NCI-H2029 (cell line): ENCODE results near the gene MAP1LC3C.
A peak's percentile ranks its signal among the peaks of the same experiment; 100 is the strongest.

Experiments
- DNase-seq: peaks from one replicate; lab custom pipeline; 2025; lab: John Stamatoyannopoulos, UW

MAP1LC3C gene

DNA sequence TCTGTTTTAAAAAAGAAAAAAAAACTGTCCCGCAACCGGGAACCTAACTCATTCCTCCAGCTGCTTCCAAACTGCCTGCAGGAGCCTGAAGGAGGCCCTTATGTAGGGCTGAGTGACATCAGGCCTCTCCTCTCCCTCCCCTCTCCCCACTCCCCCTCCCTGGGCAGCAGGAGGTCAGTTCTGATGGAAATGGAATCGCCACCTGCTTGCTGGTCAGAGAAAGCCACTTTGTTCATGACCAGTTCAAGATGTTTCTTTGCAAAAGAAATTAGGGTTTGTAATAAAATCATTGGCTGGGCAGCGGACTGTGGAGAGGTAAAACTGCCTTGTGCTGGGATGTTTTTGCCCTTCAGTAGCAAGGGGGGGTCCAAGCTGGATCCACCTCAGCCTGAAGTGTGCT is at the start of gene MAP1LC3C:
MAP1LC3C (minus strand) TSS at position 73 of the 400 bp plus-strand sequence. CDS start 90 bp downstream, outside the sequence.
- no peak for DNase-seq

GRCh38 chr1:242043165-242043564 is 44.3 kb upstream of the MAP1LC3C start:
- DNase-seq: no peak

DNA sequence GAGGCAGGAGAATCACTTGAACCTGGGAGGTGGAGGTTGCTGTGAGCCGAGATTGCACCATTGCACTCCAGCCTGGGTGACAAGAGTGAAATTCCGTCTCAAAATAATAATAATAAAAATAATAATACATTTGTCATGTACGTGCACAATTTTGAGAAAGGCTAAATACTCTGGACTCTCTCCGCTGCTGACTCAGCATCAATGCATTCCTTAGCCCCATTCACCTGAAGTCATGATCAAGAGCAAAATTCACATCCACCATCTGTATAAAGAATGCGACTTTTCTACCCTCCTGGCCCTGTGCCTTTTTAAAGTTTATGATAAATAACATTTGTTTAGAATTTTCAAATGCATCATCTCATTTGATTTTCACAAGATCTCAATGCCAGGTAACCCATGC is 35.5 kb upstream of the MAP1LC3C start:
- no peak for DNase-seq

DNA sequence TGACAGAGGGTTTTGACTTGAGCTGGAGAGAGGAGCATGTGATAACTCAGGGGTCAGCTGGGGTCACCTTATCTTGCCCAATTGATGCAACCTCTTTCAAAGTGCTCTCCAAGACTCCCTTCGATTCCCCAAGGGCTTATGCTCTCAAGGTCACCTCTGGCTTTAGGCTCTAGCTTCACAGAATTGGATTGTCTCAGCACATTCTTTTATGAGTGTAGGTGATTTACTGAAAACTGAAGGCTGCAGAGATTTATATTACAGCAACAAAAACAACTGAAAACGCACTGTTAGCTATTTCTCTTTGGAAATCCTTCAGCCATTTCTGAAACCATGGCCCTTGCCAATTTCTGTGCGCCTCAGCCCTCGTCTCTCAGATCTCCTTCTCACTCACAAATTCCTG is 34.5 kb upstream of the MAP1LC3C start:
- no peak for DNase-seq

DNA sequence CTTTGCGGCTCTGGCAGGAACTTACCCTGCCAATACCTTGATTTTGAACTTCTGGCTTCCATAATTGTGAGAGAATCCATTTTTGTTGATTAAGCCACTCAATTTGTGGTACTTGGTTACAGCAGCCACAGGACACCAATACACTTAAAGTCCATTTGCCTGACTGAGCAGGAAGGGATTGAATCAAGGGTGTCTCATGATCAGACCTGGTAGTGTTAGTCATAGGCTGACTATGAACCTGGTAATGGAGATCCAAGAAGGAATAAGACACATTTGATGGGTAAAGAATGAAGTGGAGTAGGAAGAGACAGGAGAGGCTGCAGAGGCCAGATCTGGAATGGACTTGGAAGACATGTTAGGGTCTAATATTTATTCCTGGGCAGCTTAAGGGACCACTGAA is 31.2 kb upstream of the MAP1LC3C start:
- DNase-seq: no peak

DNA sequence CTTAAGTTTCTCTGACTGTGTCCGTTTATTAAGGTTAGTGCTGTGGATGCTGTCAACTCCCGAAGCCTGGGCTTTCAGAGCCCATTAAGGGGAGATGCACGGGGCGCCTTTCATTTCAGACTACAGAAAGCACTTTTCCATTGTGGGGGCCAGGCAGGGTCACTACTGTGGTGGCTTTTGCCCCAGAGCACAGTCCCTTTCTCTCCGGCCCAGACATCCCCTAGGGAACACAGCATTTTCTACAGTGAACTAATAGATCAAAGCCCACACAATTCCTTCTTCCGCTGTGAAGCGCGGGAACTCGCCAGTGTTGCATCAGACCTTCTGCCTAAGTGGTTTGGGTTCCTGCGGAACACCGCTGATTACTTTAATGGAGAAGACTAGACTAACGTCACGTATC is 26.8 kb upstream of the MAP1LC3C start:
- no peak for DNase-seq

DNA sequence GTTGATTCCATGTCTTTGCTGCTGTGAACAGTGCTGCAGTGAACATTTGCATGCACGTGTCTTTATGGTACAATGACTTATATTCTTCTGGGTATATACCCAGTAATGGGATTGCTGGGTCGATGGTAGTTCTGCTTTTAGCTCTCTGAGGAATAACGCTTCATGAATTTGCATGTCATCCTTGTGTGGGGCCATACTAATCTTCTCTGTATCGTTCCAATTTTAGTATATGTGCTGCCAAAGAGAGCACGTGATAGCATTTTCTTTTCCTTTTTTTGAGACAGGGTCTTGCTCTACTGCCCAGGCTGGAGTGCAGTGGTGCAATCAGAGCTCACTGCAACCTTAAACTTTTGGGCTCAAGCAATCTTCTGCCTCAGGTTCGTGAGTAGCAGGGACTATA is 24.9 kb upstream of the MAP1LC3C start:
- no peak for DNase-seq

GRCh38 chr1:242019018-242019417 is 20.1 kb upstream of the MAP1LC3C start:
- DNase-seq: no peak

- DNase-seq: peak; percentile 23
These were observed 18.8 kb upstream of the MAP1LC3C start for GRCh38 chr1:242017580-242018233.

GRCh38 chr1:242016479-242016878 is 17.6 kb upstream of the MAP1LC3C start:
- DNase-seq: no peak

DNA sequence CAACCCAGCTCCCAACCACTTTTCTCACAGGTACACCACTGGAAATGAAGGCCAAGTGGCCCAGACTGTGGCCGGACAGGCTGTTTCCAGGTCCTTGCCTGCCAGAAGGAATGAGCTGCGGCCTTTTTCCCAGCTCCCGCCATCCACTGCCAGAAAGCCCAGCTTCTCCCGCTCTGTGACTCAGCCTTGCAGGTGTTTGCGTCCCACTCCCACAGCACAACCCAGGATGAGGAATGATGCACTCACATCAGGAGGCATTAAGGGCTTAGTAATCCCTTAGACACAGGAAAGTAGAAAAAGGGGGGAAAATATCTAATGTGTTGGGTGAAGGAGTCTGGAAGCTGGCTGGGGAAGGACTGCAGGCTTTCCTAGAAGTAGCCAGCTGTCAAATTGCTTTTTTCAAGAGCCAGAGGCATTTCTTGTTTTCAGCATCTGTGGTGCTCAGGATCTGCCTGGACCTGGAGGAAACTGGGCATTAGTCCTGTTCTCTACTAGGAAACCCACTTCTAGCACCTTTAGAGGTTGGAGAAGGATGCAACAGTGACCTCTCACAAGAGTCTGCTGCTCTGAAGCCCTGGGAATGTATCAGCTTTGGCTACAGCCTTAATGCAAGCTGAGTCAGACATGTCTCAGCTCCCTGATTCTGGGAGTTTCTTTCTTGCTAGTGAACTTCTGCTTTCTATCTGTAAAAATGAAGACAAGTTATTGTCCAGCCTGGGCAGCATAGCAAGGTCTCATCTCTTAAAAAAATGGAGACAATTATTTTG is 13.2 kb upstream of the MAP1LC3C start:
- no peak for DNase-seq

- no peak for DNase-seq
These were observed 10.1 kb upstream of the MAP1LC3C start for GRCh38 chr1:242008826-242009495.

DNA sequence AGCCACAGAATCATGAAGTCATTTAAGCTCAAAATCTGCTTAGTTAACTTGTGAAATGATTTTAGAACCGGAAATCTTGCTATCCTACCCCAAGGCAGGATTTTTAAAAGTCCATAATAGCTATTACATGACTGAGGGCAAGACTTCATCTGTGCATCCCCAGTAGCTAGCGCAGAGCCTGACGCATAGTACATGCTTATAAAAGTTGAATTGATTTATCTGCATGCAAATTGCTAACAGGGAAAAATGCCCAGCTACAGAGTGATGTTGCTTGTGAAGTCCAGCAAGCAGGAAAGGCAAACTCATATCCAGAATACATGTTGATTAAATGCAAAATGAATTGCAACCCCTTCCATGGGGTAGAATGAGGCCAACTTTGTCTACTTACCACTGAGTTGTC is 8.1 kb upstream of the MAP1LC3C start:
- DNase-seq: no peak

GRCh38 chr1:242005866-242006535 is 7.1 kb upstream of the MAP1LC3C start:
- DNase-seq: no peak

GRCh38 chr1:242004751-242005495 is 6.0 kb upstream of the MAP1LC3C start:
- no peak for DNase-seq

DNA sequence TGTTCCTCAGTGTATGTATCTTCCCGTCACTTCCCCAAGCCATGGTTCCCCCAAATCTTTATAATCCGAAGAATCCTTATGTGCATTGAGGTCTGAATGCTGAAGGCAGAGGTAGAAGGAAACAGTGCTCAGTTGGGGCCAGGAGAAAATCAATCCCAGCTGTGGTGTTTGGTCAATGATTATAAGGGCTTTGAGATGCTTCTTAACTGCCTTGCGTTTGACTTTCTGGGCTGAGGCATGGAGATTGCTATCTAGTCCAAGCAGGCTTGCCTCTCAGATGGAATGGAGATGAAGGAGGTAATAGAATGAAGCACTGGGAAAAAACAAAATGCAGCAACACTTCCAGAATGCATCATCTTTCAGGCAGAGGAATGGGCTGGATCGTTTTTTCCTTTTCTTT is 3.6 kb upstream of the MAP1LC3C start:
- no peak for DNase-seq

GRCh38 chr1:242002072-242002471 is 3.2 kb upstream of the MAP1LC3C start:
- DNase-seq: no peak

GRCh38 chr1:242000434-242000833 is 1.5 kb upstream of the MAP1LC3C start:
- no peak for DNase-seq

DNA sequence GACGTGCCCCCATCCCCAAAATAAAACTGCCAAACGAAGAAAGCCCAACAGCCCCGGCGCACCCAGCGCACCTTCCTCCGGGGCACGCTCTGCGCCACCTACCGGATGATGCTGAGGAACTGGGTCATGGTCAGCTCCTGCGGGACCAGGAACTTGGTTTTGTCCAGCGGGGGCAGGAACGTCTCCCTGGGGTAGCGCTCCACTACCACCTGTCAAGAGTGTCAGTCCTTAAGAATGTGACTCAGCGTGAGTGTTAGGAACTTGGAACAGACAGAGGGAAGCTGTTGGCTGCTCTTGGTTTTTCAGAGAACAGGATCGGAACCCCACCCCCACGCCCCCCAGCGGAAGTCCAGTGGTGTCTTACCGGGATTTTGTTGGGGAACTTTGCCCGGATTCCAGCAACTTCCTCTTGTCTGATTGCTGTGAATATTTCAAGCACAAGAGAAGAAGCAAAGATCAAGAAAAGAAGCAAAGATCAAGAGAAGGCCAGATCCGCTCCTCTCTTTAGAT is 431 bp downstream of the MAP1LC3C start:
- DNase-seq: no peak

- no peak for DNase-seq
These were observed 1.4 kb downstream of the MAP1LC3C start for GRCh38 chr1:241997401-241997998.

DNA sequence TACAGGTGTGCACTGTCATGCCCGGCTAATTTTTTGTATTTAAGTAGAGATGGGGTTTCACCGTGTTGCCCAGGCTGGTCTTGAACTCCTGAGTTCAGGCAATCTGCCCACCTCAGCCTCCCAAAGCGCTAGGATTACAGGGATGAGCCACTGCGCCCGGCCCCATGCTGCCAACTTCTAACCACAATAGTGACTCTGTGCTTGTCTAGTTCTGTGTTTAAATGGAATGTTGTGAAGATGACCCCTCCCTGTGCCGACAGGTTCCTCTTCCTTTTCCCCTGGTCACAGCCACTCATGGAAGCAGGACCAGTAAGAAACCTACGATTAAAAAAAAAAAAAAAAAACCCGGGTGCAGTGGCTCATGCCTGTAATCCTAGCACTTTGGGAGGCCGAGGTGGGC is 4.7 kb downstream of the MAP1LC3C start:
- DNase-seq: no peak
